ENCODE measurements around the gene FBXO44.
A peak's percentile ranks its signal among the peaks of the same experiment; 100 is the strongest.

The FBXO44 gene

DNA sequence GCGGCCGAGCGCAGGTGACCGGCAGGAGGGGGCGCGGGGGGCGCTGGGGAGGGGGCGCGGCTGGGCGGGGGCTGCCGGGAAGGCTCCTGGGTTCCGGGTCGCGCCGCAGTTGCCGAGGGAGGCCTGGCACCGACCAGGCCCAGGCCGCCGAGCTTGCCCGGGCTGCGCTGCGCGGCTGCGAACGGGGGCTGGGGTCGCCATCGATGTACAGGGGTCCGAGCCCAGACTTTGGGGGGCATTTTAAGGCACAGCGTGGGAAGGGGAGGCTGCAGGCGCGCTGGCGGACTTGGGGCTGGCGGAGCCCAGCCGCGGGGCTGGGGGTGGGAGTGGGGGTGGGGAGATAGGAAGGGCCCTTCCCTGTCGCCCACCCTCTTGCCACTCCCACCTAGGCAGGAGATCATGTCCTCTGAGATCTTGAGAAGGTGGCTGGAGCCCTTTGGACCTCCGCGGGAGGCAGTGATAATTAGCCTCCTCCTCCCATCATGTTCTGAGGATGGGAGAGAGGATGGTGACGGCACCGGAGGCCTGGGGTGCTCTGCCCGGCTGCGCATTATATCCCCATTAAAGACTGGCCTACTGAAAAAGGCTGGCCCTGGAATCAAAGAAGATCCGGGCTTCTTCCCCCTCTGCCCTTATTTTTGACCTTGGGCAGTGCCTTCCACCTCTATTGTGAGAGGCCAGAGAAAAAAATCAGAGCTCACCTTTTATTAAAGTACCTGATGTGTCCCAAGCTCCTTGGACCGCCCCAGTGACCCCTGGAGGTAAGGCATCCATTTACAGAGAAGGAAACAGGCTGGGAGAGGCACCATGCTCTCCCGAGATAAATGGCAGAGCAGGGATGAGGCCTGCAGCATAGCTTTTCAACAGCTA lies 497 bp downstream of the FBXO44 start:
- peak overlapping the region; percentile 68 for H3K4me3 ChIP-seq (ENCODE audit: low read depth, low read length)
- no peak for DNase-seq (ENCODE audit: low read depth)
- no peak for TF ChIP-seq CTCF (conservative IDR thresholded peaks at IDR 0.05; ENCODE audit: low read depth, low read length)

GRCh38 chr1:11657654-11658053 lies 3.0 kb downstream of the FBXO44 start:
- H3K4me3 ChIP-seq (ENCODE audit: low read depth, low read length), result no peak overlapping the region
- no peak for TF ChIP-seq CTCF (conservative IDR thresholded peaks at IDR 0.05; ENCODE audit: low read depth, low read length)
- no peak for DNase-seq (ENCODE audit: low read depth)

GRCh38 chr1:11658542-11658941 lies 3.9 kb downstream of the FBXO44 start:
- TF ChIP-seq CTCF (conservative IDR thresholded peaks at IDR 0.05; ENCODE audit: low read depth, low read length), result no peak
- H3K4me3 ChIP-seq (ENCODE audit: low read depth, low read length), result no peak overlapping the region
- DNase-seq (ENCODE audit: low read depth), result no peak

DNA sequence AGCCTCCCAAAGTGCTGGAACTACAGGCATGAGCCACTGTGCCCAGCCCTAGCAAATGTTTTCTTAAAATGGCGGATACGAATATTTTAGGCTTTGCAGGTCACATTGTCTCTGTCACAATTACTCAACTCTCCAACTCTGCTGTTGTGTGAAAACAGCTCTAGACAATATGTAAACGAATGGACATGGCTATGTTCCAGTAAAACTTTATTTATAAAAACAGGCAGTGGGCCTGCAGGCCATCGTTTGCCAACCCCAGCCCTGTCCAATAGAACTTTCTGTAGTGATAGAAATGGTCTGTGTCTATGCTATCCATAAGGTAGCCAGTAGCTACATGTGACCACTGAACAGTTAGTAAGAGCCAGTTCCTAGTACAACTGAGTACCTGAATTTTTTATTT lies 5.1 kb downstream of the FBXO44 start:
- DNase-seq (ENCODE audit: low read depth), result no peak
- no peak for TF ChIP-seq CTCF (conservative IDR thresholded peaks at IDR 0.05; ENCODE audit: low read depth, low read length)

GRCh38 chr1:11661103-11661502 lies 6.4 kb downstream of the FBXO44 start:
- DNase-seq (ENCODE audit: low read depth), result no peak
- no peak overlapping the region for H3K4me3 ChIP-seq (ENCODE audit: low read depth, low read length)
- no peak for TF ChIP-seq CTCF (conservative IDR thresholded peaks at IDR 0.05; ENCODE audit: low read depth, low read length)

More for the DNA sequence above, 5.1 kb downstream of the FBXO44 start:
- H3K4me3 ChIP-seq (ENCODE audit: low read depth, low read length), result no peak overlapping the region

DNA sequence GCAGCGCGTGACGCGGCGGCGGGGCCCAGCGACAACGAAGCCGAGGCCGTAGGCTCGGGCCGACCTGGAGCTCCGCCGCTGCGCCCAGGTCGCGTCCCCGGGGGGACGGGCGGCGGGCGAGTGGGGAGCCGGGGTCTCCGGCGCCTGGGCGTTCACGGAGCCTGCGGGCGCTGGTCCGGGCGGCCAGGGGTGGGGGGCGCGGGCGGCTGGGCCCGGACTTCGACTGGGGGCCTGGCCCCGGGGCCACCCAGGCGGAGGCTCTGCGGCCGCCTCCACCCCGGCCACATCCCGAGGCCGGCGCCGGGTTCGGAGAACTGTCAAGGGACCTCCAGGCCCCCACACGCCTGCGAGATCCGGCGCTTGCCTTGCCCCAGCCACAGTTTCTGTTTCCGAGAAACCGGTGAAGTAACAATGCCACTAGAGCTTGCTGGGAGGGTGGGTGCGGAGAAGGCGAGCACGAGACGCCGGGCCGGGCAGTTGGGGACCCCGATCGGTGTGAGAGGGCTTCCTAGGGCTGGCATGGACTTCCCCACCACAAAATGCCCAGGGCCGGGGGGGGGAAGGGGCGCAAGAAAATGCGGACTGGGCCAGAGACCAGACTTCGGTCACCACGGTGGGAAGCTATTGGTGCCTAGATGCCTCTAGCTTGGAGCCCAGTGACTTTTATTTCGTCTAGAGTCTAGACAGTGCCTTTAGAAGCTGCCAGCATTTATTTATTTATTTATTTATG lies 9.8 kb downstream of the FBXO44 start:
- DNase-seq (ENCODE audit: low read depth), result peak; percentile 33
- no peak for TF ChIP-seq CTCF (conservative IDR thresholded peaks at IDR 0.05; ENCODE audit: low read depth, low read length)
- H3K4me3 ChIP-seq (ENCODE audit: low read depth, low read length), result peak overlapping the region; percentile 60

Measured in choroid plexus epithelial cell (primary cell).